NCI-H774 (cell line): ENCODE measurements around the gene CNOT6.
"Not testable (repeated sequence)": the region's sequence is repeated elsewhere in the genome, so short reads cannot be mapped to it uniquely, and the experiment has no call there.

ENCODE experiments used
- DNase-seq: peaks from one replicate; lab custom pipeline; 2025; lab: John Stamatoyannopoulos, UW

Gene CNOT6

GRCh38 chr5:180521101-180521500 lies 26.9 kb downstream of the CNOT6 start:
- DNase-seq: no peak

- no peak for DNase-seq
These were observed 27.4 kb downstream of the CNOT6 start for GRCh38 chr5:180521591-180521990.

DNA sequence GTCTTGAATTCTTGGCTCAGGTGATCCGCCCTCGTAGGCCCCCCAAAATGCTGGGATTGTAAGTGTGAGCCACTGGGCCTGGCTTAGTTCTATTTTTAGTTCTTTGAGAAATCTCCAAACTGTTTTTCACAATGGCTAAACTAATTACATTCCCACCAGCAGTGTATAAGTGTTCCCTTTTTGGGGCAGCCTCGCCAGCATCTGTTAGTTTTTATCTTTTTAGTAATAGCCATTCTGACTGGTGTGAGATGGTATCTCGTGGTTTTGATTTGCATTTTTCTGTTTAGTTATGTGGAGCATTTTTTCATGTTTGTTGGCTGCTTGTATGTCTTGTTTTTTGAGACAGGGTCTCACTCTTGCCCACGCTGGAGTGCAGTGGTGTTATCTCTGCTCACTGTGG lies 28.2 kb downstream of the CNOT6 start:
- no peak for DNase-seq

- no peak for DNase-seq
These were observed 29.7 kb downstream of the CNOT6 start for GRCh38 chr5:180523629-180524466.

- no peak for DNase-seq
These were observed 31.2 kb downstream of the CNOT6 start for GRCh38 chr5:180525399-180525798.

DNA sequence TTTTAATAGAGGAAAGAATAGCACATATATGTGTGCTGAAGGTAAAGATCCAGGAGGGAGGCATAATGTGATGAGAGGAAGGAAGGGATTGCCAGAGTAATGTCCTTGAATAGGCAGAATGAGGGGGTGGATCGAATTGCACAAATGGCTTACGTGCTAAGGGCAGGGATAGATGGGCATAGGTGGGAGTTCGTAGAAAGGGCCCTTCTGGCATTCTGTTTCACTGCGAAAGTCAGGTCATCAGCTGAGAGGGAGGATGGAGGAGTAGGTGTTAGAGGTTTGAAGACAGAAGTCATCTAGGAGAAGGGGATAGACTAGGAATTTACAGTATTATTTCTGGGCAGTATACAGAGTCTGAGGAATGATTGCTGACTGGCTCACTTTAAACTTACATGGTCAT lies 32.1 kb downstream of the CNOT6 start:
- no peak for DNase-seq

GRCh38 chr5:180527659-180528058 lies 33.5 kb downstream of the CNOT6 start:
- no peak for DNase-seq

GRCh38 chr5:180531036-180531585 lies 36.9 kb downstream of the CNOT6 start:
- DNase-seq: not testable (repeated sequence)

GRCh38 chr5:180532268-180532667 lies 38.1 kb downstream of the CNOT6 start:
- DNase-seq: no peak

DNA sequence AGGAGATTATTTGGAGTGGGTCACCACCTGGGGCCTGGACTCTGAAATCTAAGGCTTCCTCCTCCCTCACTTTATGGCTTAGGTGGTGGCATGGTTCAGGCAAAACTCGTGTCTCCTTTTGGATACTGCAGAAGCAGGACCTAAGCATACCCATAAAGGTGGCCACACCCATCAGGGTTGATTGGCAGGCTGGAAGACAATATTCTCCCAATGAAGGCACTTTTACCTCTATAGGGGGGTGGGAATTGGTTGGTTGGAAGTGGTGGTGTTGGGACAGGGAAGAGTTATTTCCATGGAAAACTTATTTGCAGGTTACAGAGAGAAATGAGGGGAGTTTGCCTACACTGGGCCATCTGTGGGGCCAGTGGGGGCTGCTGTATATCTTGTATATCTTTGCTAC lies 39.7 kb downstream of the CNOT6 start:
- no peak for DNase-seq

- DNase-seq: no peak
These were observed 41.4 kb downstream of the CNOT6 start for GRCh38 chr5:180535573-180535972.

GRCh38 chr5:180540050-180540694 lies 46.0 kb downstream of the CNOT6 start:
- DNase-seq: no peak

DNA sequence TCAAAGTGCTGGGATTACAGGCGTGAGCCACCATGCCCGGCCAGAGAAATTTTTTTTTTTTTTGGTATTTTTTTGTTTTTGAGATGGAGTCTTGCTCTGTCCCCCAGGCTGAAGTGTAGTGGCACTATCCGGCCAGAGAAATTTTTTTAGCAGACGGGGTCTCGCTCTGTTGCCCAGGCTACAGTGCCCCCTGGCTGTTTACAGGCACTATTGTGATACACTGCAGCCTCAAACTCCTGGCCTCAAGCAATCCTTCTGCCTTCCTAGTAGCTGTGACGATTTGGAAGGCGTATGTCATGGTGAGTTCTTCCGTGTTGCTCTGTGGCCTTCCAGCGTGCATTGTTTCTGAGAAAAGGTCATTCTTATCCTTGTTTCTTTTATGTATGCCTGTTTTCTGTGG lies 47.5 kb downstream of the CNOT6 start:
- no peak for DNase-seq

GRCh38 chr5:180545248-180545647 lies 51.1 kb downstream of the CNOT6 start:
- DNase-seq: no peak

GRCh38 chr5:180548563-180548962 lies 54.4 kb downstream of the CNOT6 start:
- no peak for DNase-seq

DNA sequence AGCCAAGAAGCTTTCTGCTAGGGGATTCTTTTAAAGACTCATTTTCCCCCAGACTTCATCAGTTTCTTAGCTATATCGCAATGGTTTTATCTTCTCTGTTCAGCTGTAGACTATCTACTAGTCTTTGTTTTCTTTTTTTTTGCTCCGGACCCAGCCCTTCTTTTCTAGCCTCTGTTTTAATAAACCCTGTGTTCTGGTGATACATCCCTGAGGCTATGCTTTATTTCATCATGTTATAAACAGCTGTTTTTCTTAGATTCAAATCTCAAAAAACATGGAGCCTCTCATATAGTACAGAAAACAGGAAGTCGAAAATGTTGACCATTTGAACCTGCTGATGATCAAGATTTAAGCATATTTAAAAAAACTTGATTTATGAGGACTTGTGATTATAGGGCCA lies 59.4 kb downstream of the CNOT6 start:
- DNase-seq: no peak

DNA sequence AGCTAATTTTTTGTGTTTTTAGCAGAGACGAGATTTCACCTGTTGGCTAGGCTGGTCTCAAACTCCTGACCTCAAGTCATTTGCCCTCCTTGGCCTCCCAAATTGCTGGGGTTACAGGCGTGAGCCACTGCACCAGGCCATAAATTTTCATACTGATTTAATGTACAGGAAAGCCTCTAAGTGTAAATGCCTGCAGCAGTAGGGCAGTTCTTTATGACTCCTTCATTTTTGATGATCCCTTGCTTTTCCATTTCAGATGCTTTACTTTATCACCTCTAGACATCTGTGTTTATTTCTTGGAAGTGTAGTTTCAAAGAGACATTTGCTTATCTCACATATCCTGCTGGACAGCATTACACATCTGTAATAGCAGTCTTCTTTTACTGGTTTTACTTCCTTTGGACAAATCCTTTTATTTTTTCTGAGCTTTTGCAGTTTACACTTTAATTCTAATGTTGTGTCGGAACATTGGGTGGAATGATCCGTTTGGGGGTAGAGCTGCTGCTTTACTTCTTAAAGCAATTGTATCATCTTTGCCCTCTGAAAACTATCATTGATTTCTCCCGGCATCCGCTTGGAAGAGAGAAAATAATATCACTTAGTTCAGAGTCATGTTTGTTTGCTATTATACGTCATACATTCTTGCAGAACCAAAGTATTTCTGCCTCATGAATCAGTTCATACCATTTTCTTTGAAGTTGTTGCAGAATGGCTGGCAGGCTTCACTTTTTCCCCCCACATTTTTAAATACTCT lies 61.2 kb downstream of the CNOT6 start:
- DNase-seq: no peak

- DNase-seq: no peak
These were observed 63.1 kb downstream of the CNOT6 start for GRCh38 chr5:180557217-180557809.

- no peak for DNase-seq
These were observed 64.1 kb downstream of the CNOT6 start for GRCh38 chr5:180558232-180558631.

- no peak for DNase-seq
These were observed 69.8 kb downstream of the CNOT6 start for GRCh38 chr5:180563994-180564393.

GRCh38 chr5:180568914-180569313 lies 74.7 kb downstream of the CNOT6 start:
- no peak for DNase-seq

GRCh38 chr5:180575571-180575970 lies 81.4 kb downstream of the CNOT6 start:
- DNase-seq: no peak
